Fibroblast of lung (primary cell): ENCODE measurements around the gene IDUA. TPM values are rescaled to one million over a fixed set of nuclear protein-coding genes. Genes with fewer than 3 reads are reported as not detected.

Source experiments
- DNase-seq, 2 donors: peaks; one replicate each; pipeline versions ENCODE4 v3.0.0 to v3.0.0-alpha.2; 2010; ENCODE audit warnings: low read depth in 2 of 2
- H2AFZ ChIP-seq: 2 replicates; pipeline ENCODE4 v1.5.1; 2012; ENCODE audit warnings: low read length, control low read depth, inconsistent platforms
- H3K27ac ChIP-seq: 2 replicates; pipeline ENCODE4 v1.5.1; 2011; ENCODE audit warnings: low read length, control low read depth; ENCODE audit not compliant: insufficient read depth
- H3K27me3 ChIP-seq: 2 replicates; pipeline ENCODE4 v1.5.1; 2011; ENCODE audit warnings: mild to moderate bottlenecking, low read length; ENCODE audit not compliant: control insufficient read depth, insufficient read depth
- H3K36me3 ChIP-seq: 2 replicates; pipeline ENCODE4 v1.5.1; 2011; ENCODE audit warnings: low read length; ENCODE audit not compliant: control insufficient read depth, insufficient read depth
- H3K4me1 ChIP-seq: 2 replicates; pipeline ENCODE4 v1.5.1; 2011; ENCODE audit warnings: low read length; ENCODE audit not compliant: control insufficient read depth, insufficient read depth; ENCODE audit errors: extremely low read depth
- H3K4me2 ChIP-seq: 2 replicates; pipeline ENCODE4 v1.5.1; 2011; ENCODE audit warnings: low read length, control low read depth; ENCODE audit not compliant: insufficient read depth; ENCODE audit errors: extremely low read depth
- H3K4me3 ChIP-seq, 4 experiments: fragments of 200-600 bp in 1 of 4; sonication (generic) in 1 of 4; replicated peaks in 1 of 4; 2 replicates each; pipeline ENCODE4 v1.5.1; 2011 to 2016; ENCODE audit warnings: low read length in 4 of 4, low read depth in 3 of 4, mild to moderate bottlenecking in 3 of 4, control low read depth in 2 of 4, inconsistent platforms in 1 of 4, mixed read lengths in 1 of 4; ENCODE audit not compliant: insufficient read depth in 1 of 4; ENCODE audit errors: control extremely low read depth in 1 of 4
- H3K79me2 ChIP-seq: 2 replicates; pipeline ENCODE4 v1.5.1; 2012; ENCODE audit warnings: mild to moderate bottlenecking, low read length, inconsistent platforms; ENCODE audit not compliant: control insufficient read depth, insufficient read depth
- H3K9ac ChIP-seq: 2 replicates; pipeline ENCODE4 v1.5.1; 2011; ENCODE audit warnings: mild to moderate bottlenecking, low read length, control low read depth; ENCODE audit not compliant: insufficient read depth
- H3K9me3 ChIP-seq: 2 replicates; pipeline ENCODE4 v1.5.1; 2012; ENCODE audit warnings: low read depth, low read length; ENCODE audit not compliant: control insufficient read depth, insufficient read depth
- H4K20me1 ChIP-seq: 2 replicates; pipeline ENCODE4 v1.5.1; 2011; ENCODE audit warnings: low read length; ENCODE audit not compliant: control insufficient read depth, insufficient read depth; ENCODE audit errors: extremely low read depth
- EZH2 ChIP-seq: IDR thresholded peaks from 2 replicates; pipeline ENCODE4 v1.5.1; 2012; ENCODE audit warnings: low read length, control low read depth, mild to moderate bottlenecking; ENCODE audit errors: missing control alignments
- polyA plus RNA-seq, 2 donors: library from polyadenylated mRNA; depleted of rRNA in 1 of 2; stranded (reverse) in 1 of 2; unstranded in 1 of 2; fragments of >200 nt; gene quantifications; 2 replicates each; pipeline ENCODE4 v1.2.1, GENCODE V29; 2011 to 2012; ENCODE audit warnings: missing spikeins in 1 of 2
- total RNA-seq: library from RNA; depleted of rRNA; stranded (reverse); fragments of >200 nt; gene quantifications from 2 replicates; pipeline ENCODE4 v1.2.1, GENCODE V29; 2014
- TF ChIP-seq, protein P1 (sequence below), 2 donors: IDR thresholded peaks in 1 of 2; conservative IDR thresholded peaks in 1 of 2; 1 replicate in 1 of 2; 2 replicates in 1 of 2; pipeline ENCODE4 v1.5.1; 2011 to 2012; ENCODE audit warnings: low read length in 2 of 2, control low read depth in 1 of 2, inconsistent platforms in 1 of 2, low read depth in 1 of 2, mild to moderate bottlenecking in 1 of 2

Gene IDUA
- total and polyA plus RNA-seq, 2 donors (not counting 1 experiment from before 2014, with no cell fraction given): 3.1 to 11.1 TPM

DNA sequence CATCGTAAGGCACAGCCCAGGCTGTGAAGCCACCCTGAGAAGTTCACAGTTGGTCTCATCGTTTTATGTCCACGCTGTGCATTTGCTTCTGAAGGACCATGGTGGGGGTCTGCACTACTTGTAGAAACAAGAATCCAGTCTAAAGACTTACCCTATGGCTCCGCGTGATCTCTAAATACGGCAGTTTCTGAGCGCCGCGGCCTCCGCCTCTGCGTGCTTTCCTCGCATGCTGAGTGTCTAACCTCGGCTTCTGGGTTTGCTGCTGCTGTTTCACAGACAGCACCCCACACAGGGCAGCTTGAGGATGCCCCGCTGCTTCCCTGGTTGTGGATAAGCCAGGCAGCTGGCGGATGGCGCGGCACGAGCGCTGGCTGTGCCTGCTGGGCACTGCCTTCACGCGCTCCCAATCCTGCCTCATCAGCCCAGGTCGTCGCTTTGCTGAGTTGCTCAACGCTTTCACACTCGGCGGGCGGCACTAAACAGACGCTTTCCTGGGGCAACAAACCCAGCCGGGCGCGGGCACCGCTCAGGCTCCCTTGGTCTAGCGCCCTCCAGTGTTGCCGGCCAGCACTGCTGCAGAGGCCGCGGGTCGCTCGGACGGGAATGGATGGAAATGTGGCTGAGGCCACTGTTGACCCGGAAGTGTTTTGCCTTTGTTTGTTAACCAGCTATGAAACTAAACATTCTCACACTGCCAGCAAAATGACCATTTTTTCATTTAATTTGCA is 63.8 kb downstream of the IDUA start:
- no peak for TF ChIP-seq EZH2
- TF ChIP-seq, protein P1, sequence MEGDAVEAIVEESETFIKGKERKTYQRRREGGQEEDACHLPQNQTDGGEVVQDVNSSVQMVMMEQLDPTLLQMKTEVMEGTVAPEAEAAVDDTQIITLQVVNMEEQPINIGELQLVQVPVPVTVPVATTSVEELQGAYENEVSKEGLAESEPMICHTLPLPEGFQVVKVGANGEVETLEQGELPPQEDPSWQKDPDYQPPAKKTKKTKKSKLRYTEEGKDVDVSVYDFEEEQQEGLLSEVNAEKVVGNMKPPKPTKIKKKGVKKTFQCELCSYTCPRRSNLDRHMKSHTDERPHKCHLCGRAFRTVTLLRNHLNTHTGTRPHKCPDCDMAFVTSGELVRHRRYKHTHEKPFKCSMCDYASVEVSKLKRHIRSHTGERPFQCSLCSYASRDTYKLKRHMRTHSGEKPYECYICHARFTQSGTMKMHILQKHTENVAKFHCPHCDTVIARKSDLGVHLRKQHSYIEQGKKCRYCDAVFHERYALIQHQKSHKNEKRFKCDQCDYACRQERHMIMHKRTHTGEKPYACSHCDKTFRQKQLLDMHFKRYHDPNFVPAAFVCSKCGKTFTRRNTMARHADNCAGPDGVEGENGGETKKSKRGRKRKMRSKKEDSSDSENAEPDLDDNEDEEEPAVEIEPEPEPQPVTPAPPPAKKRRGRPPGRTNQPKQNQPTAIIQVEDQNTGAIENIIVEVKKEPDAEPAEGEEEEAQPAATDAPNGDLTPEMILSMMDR (conservative IDR thresholded peaks at IDR 0.05 in 1 of 2, IDR thresholded peaks at IDR 0.05 in 1 of 2; ENCODE audit: low read depth in 1 of 2, low read length in 2 of 2): peak; percentile 23 to 50
- Histone ChIP-seq H3K9ac (no peak overlapping the region), H3K79me2 (no peaks in the 10 kb centered on the region), H3K4me2 (no peak overlapping the region), H2AFZ (no peak overlapping the region), H4K20me1 (no peaks in the 10 kb centered on the region), H3K27ac (no peak overlapping the region), H3K9me3 (no peaks in the 10 kb centered on the region), H3K4me3 (no peak overlapping the region), H3K27me3 (peaks cover 29% of the 10 kb centered on the region), H3K36me3 (no peaks in the 10 kb centered on the region), H3K4me1 (peaks cover 2% of the 10 kb centered on the region)
- DNase-seq: peak in 1 of 2 donors; percentile 27

DNA sequence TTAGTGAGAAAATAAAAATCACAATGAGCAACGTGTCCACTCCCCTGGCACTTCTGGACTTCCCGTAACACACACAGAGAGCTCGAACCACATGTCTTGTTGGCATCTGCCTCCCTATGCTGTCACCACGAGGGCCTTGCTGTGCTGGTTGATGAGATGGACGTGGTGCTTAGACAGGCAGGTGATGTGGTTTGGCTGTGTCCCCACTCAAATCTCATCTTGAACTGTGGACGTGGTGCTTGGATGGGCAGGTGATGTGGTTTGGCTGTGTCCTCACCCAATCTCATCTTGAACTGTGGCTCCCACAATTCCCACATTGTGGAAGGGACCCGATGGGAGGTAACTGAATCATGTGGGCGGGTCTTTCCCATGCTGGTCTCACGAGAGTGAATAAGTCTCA is 64.6 kb downstream of the IDUA start:
- Histone ChIP-seq H3K9ac (no peak overlapping the region), H2AFZ (no peak overlapping the region)
- TF ChIP-seq, protein P1 (conservative IDR thresholded peaks at IDR 0.05 in 1 of 2, IDR thresholded peaks at IDR 0.05 in 1 of 2; ENCODE audit: low read depth in 1 of 2, low read length in 2 of 2): no peak
- TF ChIP-seq EZH2: no peak

DNA sequence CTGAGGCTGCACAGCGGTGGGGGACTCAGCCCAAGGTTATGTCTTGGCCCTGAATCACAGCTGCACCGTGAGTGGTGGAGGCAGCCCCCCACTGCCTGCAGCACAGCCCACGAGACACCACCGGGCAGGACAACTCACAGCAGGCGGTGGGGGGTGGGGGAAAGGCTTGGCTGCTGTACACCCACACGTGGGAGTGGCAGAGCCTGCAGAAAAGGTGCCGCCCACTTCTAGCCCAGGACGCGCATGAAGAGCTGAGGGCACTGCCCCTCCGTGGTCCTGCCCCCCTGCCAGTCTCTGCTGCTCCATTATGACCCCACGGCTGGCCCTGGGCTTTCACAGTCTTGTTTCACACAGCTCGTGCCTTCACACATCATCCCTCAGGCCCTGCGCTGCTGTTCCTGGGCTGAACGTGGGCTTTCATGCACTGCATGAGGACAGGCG is 65.4 kb downstream of the IDUA start:
- no peak for TF ChIP-seq EZH2
- TF ChIP-seq, protein P1 (conservative IDR thresholded peaks at IDR 0.05 in 1 of 2, IDR thresholded peaks at IDR 0.05 in 1 of 2; ENCODE audit: low read depth in 1 of 2, low read length in 2 of 2): no peak
- Histone ChIP-seq H3K4me1 (no peaks in the 10 kb centered on the region), H2AFZ (no peak overlapping the region), H3K9ac (no peak overlapping the region), H3K4me2 (no peak overlapping the region), H3K79me2 (no peaks in the 10 kb centered on the region), H4K20me1 (no peaks in the 10 kb centered on the region), H3K9me3 (no peaks in the 10 kb centered on the region), H3K27ac (no peak overlapping the region), H3K4me3 (no peak overlapping the region), H3K27me3 (peaks cover 38% of the 10 kb centered on the region), H3K36me3 (no peaks in the 10 kb centered on the region)
- DNase-seq: no peak

More for the DNA sequence above, 64.6 kb downstream of the IDUA start:
- DNase-seq: no peak
- no peaks in the 10 kb centered on the region for H3K79me2 ChIP-seq
- H3K27me3 ChIP-seq: peaks cover 35% of the 10 kb centered on the region
- H3K9me3 ChIP-seq: no peaks in the 10 kb centered on the region
- no peaks in the 10 kb centered on the region for H3K36me3 ChIP-seq
- H3K27ac ChIP-seq: no peak overlapping the region
- H3K4me1 ChIP-seq: peaks cover 2% of the 10 kb centered on the region
- no peaks in the 10 kb centered on the region for H4K20me1 ChIP-seq
- no peak overlapping the region for H3K4me3 ChIP-seq
- no peak overlapping the region for H3K4me2 ChIP-seq
